PC-3 (cell line): ENCODE data around the gene MYLK. TPM values are rescaled to one million over a fixed set of nuclear protein-coding genes. Genes with fewer than 3 reads are reported as not detected.
"Not testable (repeated sequence)": the region's sequence is repeated elsewhere in the genome, so short reads cannot be mapped to it uniquely, and the experiment has no call there.

Experiments used
- ATAC-seq: fragments of 200-7000 bp; cut with Tn5 transposase; 2 replicates; pipeline ENCODE4 v1.9.1; 2020; ENCODE audit warnings: mild to moderate bottlenecking, moderate library complexity
- BruUV-seq: library from RNA; stranded (reverse); fragments of 400-500 nt; replicated peaks from 2 replicates; lab custom pipeline; 2021; lab: Mats Ljungman, UMichigan
- CTCF ChIA-PET: fragments of 300-600 bp; sonication (Branson Sonifier 250); formaldehyde crosslinking; loops from one replicate; lab custom pipeline; 2022; ENCODE audit warnings: antibody characterized with exemption; lab: Charles Lee
- POLR2A ChIA-PET: fragments of 300-600 bp; sonication (Branson Sonifier 250); formaldehyde crosslinking; loops from one replicate; lab custom pipeline; 2022; ENCODE audit warnings: antibody characterized with exemption; ENCODE audit not compliant: unreplicated experiment; lab: Charles Lee
- DNase-seq: peaks from one replicate; pipeline ENCODE4 v3.0.0-alpha.2; 2015
- H2AFZ ChIP-seq: fragments of 300-600 bp; sonication (generic); 2 replicates; pipeline ENCODE4 v1.6.0; 2016; ENCODE audit warnings: antibody characterized with exemption, low read length
- H3F3A ChIP-seq: fragments of 300-600 bp; sonication (generic); one replicate; pipeline ENCODE4 v1.6.0; 2017; ENCODE audit warnings: antibody characterized with exemption, low read length, control low read depth, mild to moderate bottlenecking; ENCODE audit not compliant: unreplicated experiment
- H3K27ac ChIP-seq: fragments of 300-600 bp; sonication (generic); 2 replicates; pipeline ENCODE4 v1.5.1; 2016; ENCODE audit warnings: mild to moderate bottlenecking, low read length
- H3K27me3 ChIP-seq: fragments of 300-600 bp; sonication (generic); 2 replicates; pipeline ENCODE4 v1.6.1; 2016; ENCODE audit warnings: low read length, mixed read lengths
- H3K36me3 ChIP-seq: fragments of 300-600 bp; sonication (generic); 2 replicates; pipeline ENCODE4 v1.6.1; 2016; ENCODE audit warnings: low read depth, mixed run types, low read length, mixed read lengths
- H3K4me1 ChIP-seq: fragments of 300-600 bp; sonication (generic); 2 replicates; pipeline ENCODE4 v1.5.1; 2016; ENCODE audit warnings: low read length; ENCODE audit not compliant: insufficient read depth
- H3K4me2 ChIP-seq: fragments of 300-600 bp; sonication (generic); 2 replicates; pipeline ENCODE4 v1.6.0; 2016; ENCODE audit warnings: low read length
- H3K4me3 ChIP-seq: fragments of 300-600 bp; sonication (generic); 2 replicates; pipeline ENCODE4 v1.5.1; 2016; ENCODE audit warnings: mild to moderate bottlenecking, low read length, mixed read lengths
- H3K79me2 ChIP-seq: fragments of 300-600 bp; sonication (generic); 2 replicates; pipeline ENCODE4 v1.6.1; 2017; ENCODE audit warnings: low read length, mixed read lengths
- H3K9ac ChIP-seq: fragments of 300-600 bp; sonication (generic); 2 replicates; pipeline ENCODE4 v1.6.0; 2016; ENCODE audit warnings: mild to moderate bottlenecking, low read length
- H3K9me2 ChIP-seq: fragments of 300-600 bp; sonication (generic); replicated peaks from 2 replicates; pipeline ENCODE4 v1.6.1; 2016; ENCODE audit warnings: mixed run types, low read length, mixed read lengths
- H3K9me3 ChIP-seq: fragments of 300-600 bp; sonication (generic); 2 replicates; pipeline ENCODE4 v1.6.1; 2016; ENCODE audit warnings: low read length, mixed read lengths
- H4K20me1 ChIP-seq: fragments of 300-600 bp; sonication (generic); 2 replicates; pipeline ENCODE4 v1.6.1; 2016; ENCODE audit warnings: low read length, mixed read lengths
- CTCF ChIP-seq: fragments of 300-600 bp; sonication (generic); conservative IDR thresholded peaks from 2 replicates; pipeline ENCODE4 v1.5.1; 2017; ENCODE audit warnings: antibody characterized with exemption, low read depth, mild to moderate bottlenecking, low read length
- EZH2 ChIP-seq: fragments of 300-600 bp; sonication (generic); IDR thresholded peaks from one replicate; pipeline ENCODE4 v1.6.1; 2017; ENCODE audit warnings: antibody characterized with exemption, mild to moderate bottlenecking, low read length; ENCODE audit not compliant: unreplicated experiment
- EZH2phosphoT487 ChIP-seq: fragments of 300-600 bp; sonication (generic); IDR thresholded peaks from 2 replicates; pipeline ENCODE4 v1.6.1; 2018; ENCODE audit warnings: mild to moderate bottlenecking, antibody characterized with exemption, low read length, borderline replicate concordance
- intact Hi-C: fragments of 100-400 bp; cut with micrococcal nuclease; formaldehyde crosslinking; loops from 2 replicates; pipeline ENCODE4 v1.9.0; 2023
- total RNA-seq: library from RNA; depleted of rRNA; stranded (reverse); fragments of >200 nt; gene quantifications from 2 replicates; pipeline ENCODE4 v1.2.3, GENCODE V29; 2014

Gene MYLK
- total RNA-seq, 1 experiment from 2014 or later: 6.9 TPM

- BruUV-seq: no TSS peak
- TF ChIP-seq EZH2 (no peak), EZH2phosphoT487 (no peak), CTCF (no peak)
- CTCF ChIA-PET: no interaction called here
- Histone ChIP-seq H3K79me2 (no peaks in the 10 kb centered on the region), H2AFZ (no peak overlapping the region), H3K4me3 (no peak overlapping the region), H3F3A (no peaks in the 10 kb centered on the region), H3K27me3 (no peaks in the 10 kb centered on the region), H3K4me1 (no peaks in the 10 kb centered on the region), H3K27ac (no peak overlapping the region), H4K20me1 (no peaks in the 10 kb centered on the region), H3K36me3 (no peaks in the 10 kb centered on the region), H3K9me3 (no peaks in the 10 kb centered on the region), H3K9me2 (no peaks in the 10 kb centered on the region), H3K9ac (no peak overlapping the region), H3K4me2 (no peak overlapping the region)
- POLR2A ChIA-PET: no interaction called here
- ATAC-seq: no peak
- intact Hi-C loops: no loop called here
- no peak for DNase-seq
Observed at GRCh38 chr3:123711356-123711755, 172.8 kb downstream of the MYLK start.

- H3K4me3 ChIP-seq: no peak overlapping the region
- H3K4me2 ChIP-seq: no peak overlapping the region
- H3K4me1 ChIP-seq: no peaks in the 10 kb centered on the region; the same call in 1 of the 2 replicates
- CTCF ChIA-PET: no interaction called here
- no TSS peak for BruUV-seq
- intact Hi-C loops: no loop called here
- H3K9ac ChIP-seq: no peak overlapping the region
- no peaks in the 10 kb centered on the region for H3K79me2 ChIP-seq
- H2AFZ ChIP-seq: no peak overlapping the region
- no peaks in the 10 kb centered on the region for H3K36me3 ChIP-seq
- no peak for TF ChIP-seq EZH2phosphoT487
- TF ChIP-seq EZH2: no peak
- no peak for TF ChIP-seq CTCF
- ATAC-seq (no peak), DNase-seq (no peak)
- H3K27ac ChIP-seq: no peak overlapping the region
- no peaks in the 10 kb centered on the region for H4K20me1 ChIP-seq
- H3F3A ChIP-seq: no peaks in the 10 kb centered on the region
- POLR2A ChIA-PET: no interaction called here
- H3K9me2 ChIP-seq: no peaks in the 10 kb centered on the region
- no peaks in the 10 kb centered on the region for H3K27me3 ChIP-seq
- no peaks in the 10 kb centered on the region for H3K9me3 ChIP-seq
Observed at GRCh38 chr3:123708531-123708930, 175.6 kb downstream of the MYLK start.

- H3K27me3 ChIP-seq, POLR2A ChIA-PET, H2AFZ ChIP-seq, H3K27ac ChIP-seq, H3K9me3 ChIP-seq, H3K4me3 ChIP-seq, intact Hi-C loops, H3K4me2 ChIP-seq, H4K20me1 ChIP-seq, H3K36me3 ChIP-seq, H3K9me2 ChIP-seq, H3K4me1 ChIP-seq, H3K79me2 ChIP-seq, H3K9ac ChIP-seq, ATAC-seq, BruUV-seq, CTCF ChIA-PET, H3F3A ChIP-seq, DNase-seq: not testable (repeated sequence)
Observed at GRCh38 chr3:123707641-123708040, 176.5 kb downstream of the MYLK start.
